ENCODE data around the gene GNAO1. TPM values are rescaled to one million over a fixed set of nuclear protein-coding genes. Genes with fewer than 3 reads are reported as not detected.

Gene GNAO1
- total RNA-seq, 1 experiment from 2014 or later = not detected

GRCh38 chr16:56300891-56301850, 109.9 kb downstream of the GNAO1 start:
- intact Hi-C loops (cut with micrococcal nuclease; ENCODE audit: unreplicated experiment) = no loop called here
- DNase-seq (ENCODE audit: low spot score) = no peak
- Histone ChIP-seq H3K4me1 (ENCODE audit: insufficient read depth, low read length, poor library complexity, severe bottlenecking) (no peaks in the 10 kb centered on the region), H3K4me3 (ENCODE audit: low read depth, low read length, poor library complexity, severe bottlenecking) (no peak overlapping the region), H3K36me3 (ENCODE audit: insufficient read depth, low read length, poor library complexity, severe bottlenecking) (no peaks in the 10 kb centered on the region), H3K9me3 (ENCODE audit: low read depth, low read length, poor library complexity, severe bottlenecking) (no peaks in the 10 kb centered on the region), H3K27ac (ENCODE audit: low read depth, low read length, poor library complexity, severe bottlenecking) (no peak overlapping the region), H3K27me3 (replicated peaks; ENCODE audit: insufficient read depth, low read depth, low read length, poor library complexity) (no peaks in the 10 kb centered on the region)
- POLR2A ChIA-PET (ENCODE audit: low non-redundant PET) = no interaction called here
- CTCF ChIA-PET = interaction anchor here (1.3 kb wide), 1 partner anchor 17 kb away, joined by 3 read pairs; no protein-coding TSS in a partner anchor
- no peak for TF ChIP-seq CTCF (conservative IDR thresholded peaks at IDR 0.05; ENCODE audit: low read depth, low read length)
- TF ChIP-seq EZH2 (IDR thresholded peaks at IDR 0.05; ENCODE audit: borderline replicate concordance, low read depth, low read length, poor library complexity, severe bottlenecking) = no peak
- no TSS peak for BruUV-seq (replicated peaks)

GRCh38 chr16:56302506-56302905, 111.2 kb downstream of the GNAO1 start:
- BruUV-seq (replicated peaks) = no TSS peak
- H3K4me1 ChIP-seq (ENCODE audit: insufficient read depth, low read length, poor library complexity, severe bottlenecking) = no peaks in the 10 kb centered on the region
- TF ChIP-seq EZH2 (IDR thresholded peaks at IDR 0.05; ENCODE audit: borderline replicate concordance, low read depth, low read length, poor library complexity, severe bottlenecking) (no peak), CTCF (conservative IDR thresholded peaks at IDR 0.05; ENCODE audit: low read depth, low read length) (no peak)
- intact Hi-C loops (cut with micrococcal nuclease; ENCODE audit: unreplicated experiment) = no loop called here
- no peaks in the 10 kb centered on the region for H3K36me3 ChIP-seq (ENCODE audit: insufficient read depth, low read length, poor library complexity, severe bottlenecking)
- ChIA-PET POLR2A (ENCODE audit: low non-redundant PET) (interaction anchor here (0.6 kb wide), 1 partner anchor 1843 kb away, joined by 3 read pairs; no protein-coding TSS in a partner anchor), CTCF (no interaction called here)
- no peaks in the 10 kb centered on the region for H3K27me3 ChIP-seq (replicated peaks; ENCODE audit: insufficient read depth, low read depth, low read length, poor library complexity)
- no peaks in the 10 kb centered on the region for H3K9me3 ChIP-seq (ENCODE audit: low read depth, low read length, poor library complexity, severe bottlenecking)
- no peak overlapping the region for H3K27ac ChIP-seq (ENCODE audit: low read depth, low read length, poor library complexity, severe bottlenecking)
- no peak overlapping the region for H3K4me3 ChIP-seq (ENCODE audit: low read depth, low read length, poor library complexity, severe bottlenecking)
- no peak for DNase-seq (ENCODE audit: low spot score)

GRCh38 chr16:56303066-56303715, 111.9 kb downstream of the GNAO1 start:
- BruUV-seq (replicated peaks) = no TSS peak
- CTCF ChIA-PET = no interaction called here

More at GRCh38 chr16:56303066-56303715, 111.9 kb downstream of the GNAO1 start:
- Histone ChIP-seq H3K27me3 (replicated peaks; ENCODE audit: insufficient read depth, low read depth, low read length, poor library complexity) (no peaks in the 10 kb centered on the region), H3K4me3 (ENCODE audit: low read depth, low read length, poor library complexity, severe bottlenecking) (no peak overlapping the region), H3K4me1 (ENCODE audit: insufficient read depth, low read length, poor library complexity, severe bottlenecking) (no peaks in the 10 kb centered on the region), H3K36me3 (ENCODE audit: insufficient read depth, low read length, poor library complexity, severe bottlenecking) (no peaks in the 10 kb centered on the region), H3K9me3 (ENCODE audit: low read depth, low read length, poor library complexity, severe bottlenecking) (no peaks in the 10 kb centered on the region), H3K27ac (ENCODE audit: low read depth, low read length, poor library complexity, severe bottlenecking) (no peak overlapping the region)
- no peak for TF ChIP-seq EZH2 (IDR thresholded peaks at IDR 0.05; ENCODE audit: borderline replicate concordance, low read depth, low read length, poor library complexity, severe bottlenecking)
- TF ChIP-seq CTCF (conservative IDR thresholded peaks at IDR 0.05; ENCODE audit: low read depth, low read length) = no peak
- intact Hi-C loops (cut with micrococcal nuclease; ENCODE audit: unreplicated experiment) = no loop called here
- no peak for DNase-seq (ENCODE audit: low spot score)
- POLR2A ChIA-PET (ENCODE audit: low non-redundant PET) = interaction anchor here (0.6 kb wide), 1 partner anchor 1843 kb away, joined by 3 read pairs; no protein-coding TSS in a partner anchor
